Activated CD8-positive, alpha-beta memory T cell treated with anti-CD3 and anti-CD28 coated beads, Interleukin-2, amount 10 ng/mL, durations not matched to agents 7 days and 5 days (primary cell): ENCODE measurements around the gene WIPF3. TPM values are rescaled to one million over a fixed set of nuclear protein-coding genes. Genes with fewer than 3 reads are reported as not detected.
A peak's percentile ranks its signal among the peaks of the same experiment; 100 is the strongest.
"Not testable (repeated sequence)": the region's sequence is repeated elsewhere in the genome, so short reads cannot be mapped to it uniquely, and the experiment has no call there.

ENCODE experiments used
- ATAC-seq: fragments of 150-1000 bp; cut with Tn5 transposase; one replicate; pipeline ENCODE4 v1.10.0; 2021; ENCODE audit warnings: moderate library complexity
- CTCF ChIA-PET: fragments of 350-600 bp; sonication (Branson Sonifier 250); formaldehyde crosslinking; loops from one replicate; lab custom pipeline; 2021; ENCODE audit warnings: antibody characterized with exemption; lab: Charles Lee
- DNase-seq: peaks from one replicate; pipeline ENCODE4 v3.0.0-alpha.2; 2020
- H3K27ac Mint-ChIP-seq: one replicate; pipeline ENCODE4 v1.8.0; 2021; ENCODE audit warnings: mild to moderate bottlenecking, mixed read lengths
- H3K27me3 Mint-ChIP-seq: one replicate; pipeline ENCODE4 v1.8.0; 2021; ENCODE audit warnings: mixed read lengths
- H3K36me3 Mint-ChIP-seq: one replicate; pipeline ENCODE4 v1.8.0; 2021; ENCODE audit warnings: mild to moderate bottlenecking, mixed read lengths
- H3K4me1 Mint-ChIP-seq: one replicate; pipeline ENCODE4 v1.8.0; 2021; ENCODE audit warnings: mixed read lengths
- H3K4me3 Mint-ChIP-seq: one replicate; pipeline ENCODE4 v1.8.0; 2021; ENCODE audit warnings: mild to moderate bottlenecking, moderate library complexity, mixed read lengths
- H3K9me3 Mint-ChIP-seq: one replicate; pipeline ENCODE4 v1.8.0; 2022; ENCODE audit warnings: low read depth, mixed read lengths
- total RNA-seq, 2 experiments: library from RNA; stranded (reverse); gene quantifications; one replicate each; pipeline ENCODE4 v1.2.3, GENCODE V29; 2021

The WIPF3 gene
- total RNA-seq, 2 experiments from 2014 or later: not detected

DNA sequence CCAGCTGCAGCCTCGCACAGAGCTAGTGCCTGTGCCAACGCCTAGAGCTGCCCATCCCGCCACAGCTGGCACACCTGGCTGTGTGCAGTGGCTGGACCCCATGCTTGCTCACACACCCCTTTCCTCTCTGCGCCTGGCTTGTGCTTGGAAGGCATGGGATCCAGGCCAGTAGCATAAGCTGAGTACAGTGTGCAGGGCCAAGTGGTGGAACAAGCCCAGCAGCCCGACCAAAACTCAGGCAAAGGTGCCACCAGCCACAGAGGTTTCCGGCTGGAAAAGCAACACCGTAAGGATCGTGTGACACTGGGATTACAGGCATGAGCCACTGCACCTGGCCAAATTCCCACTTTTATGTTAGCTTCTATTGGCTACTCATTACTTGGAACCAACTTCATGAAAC, 144.9 kb downstream of the WIPF3 start:
- peaks cover 4% of the 10 kb centered on the region for H3K9me3 Mint-ChIP-seq
- no peak overlapping the region for H3K27ac Mint-ChIP-seq
- peaks cover 18% of the 10 kb centered on the region for H3K4me1 Mint-ChIP-seq
- peaks cover 5% of the 10 kb centered on the region for H3K27me3 Mint-ChIP-seq
- no peak for DNase-seq
- CTCF ChIA-PET: no interaction called here
- ATAC-seq: no peak
- no peak overlapping the region for H3K4me3 Mint-ChIP-seq
- peaks cover 3% of the 10 kb centered on the region for H3K36me3 Mint-ChIP-seq

DNA sequence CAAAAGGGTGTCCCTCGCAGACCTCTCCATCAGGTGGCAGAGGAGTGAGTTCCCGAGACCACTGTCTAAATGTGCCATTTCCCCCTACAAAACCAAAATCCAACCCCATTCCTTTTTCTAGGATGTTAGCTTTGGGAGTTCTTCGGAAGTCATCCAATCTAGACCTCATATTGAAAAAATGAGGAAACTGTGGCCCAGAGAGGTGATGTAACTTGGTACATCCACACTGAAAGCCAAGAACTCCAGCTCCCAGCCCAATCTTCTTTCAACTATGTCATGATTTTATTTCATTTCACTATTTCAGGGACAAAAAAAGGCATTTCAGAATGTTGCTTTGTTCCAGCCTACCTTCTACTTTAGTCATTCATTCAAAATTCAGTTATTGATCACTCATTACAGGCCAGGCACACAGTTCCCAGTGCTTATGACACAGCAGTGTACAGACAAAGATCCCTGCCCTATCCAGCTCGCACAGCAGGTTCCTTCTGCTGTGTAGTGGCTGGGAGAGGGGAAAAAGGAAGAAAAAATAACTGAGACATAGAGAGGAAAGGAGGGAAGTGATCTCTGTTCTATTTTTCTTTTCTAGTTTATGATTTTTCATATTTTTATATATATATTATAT, 147.5 kb downstream of the WIPF3 start:
- H3K27me3 Mint-ChIP-seq: peaks cover 7% of the 10 kb centered on the region
- H3K4me3 Mint-ChIP-seq: no peak overlapping the region
- peaks cover 3% of the 10 kb centered on the region for H3K36me3 Mint-ChIP-seq
- CTCF ChIA-PET: interaction anchor here (0.9 kb wide), 1 partner anchor 9 kb away, joined by 3 read pairs; no protein-coding TSS in a partner anchor
- ATAC-seq (no peak), DNase-seq (no peak)
- H3K27ac Mint-ChIP-seq: no peak overlapping the region
- H3K4me1 Mint-ChIP-seq: peaks cover 33% of the 10 kb centered on the region
- H3K9me3 Mint-ChIP-seq: peaks cover 4% of the 10 kb centered on the region

DNA sequence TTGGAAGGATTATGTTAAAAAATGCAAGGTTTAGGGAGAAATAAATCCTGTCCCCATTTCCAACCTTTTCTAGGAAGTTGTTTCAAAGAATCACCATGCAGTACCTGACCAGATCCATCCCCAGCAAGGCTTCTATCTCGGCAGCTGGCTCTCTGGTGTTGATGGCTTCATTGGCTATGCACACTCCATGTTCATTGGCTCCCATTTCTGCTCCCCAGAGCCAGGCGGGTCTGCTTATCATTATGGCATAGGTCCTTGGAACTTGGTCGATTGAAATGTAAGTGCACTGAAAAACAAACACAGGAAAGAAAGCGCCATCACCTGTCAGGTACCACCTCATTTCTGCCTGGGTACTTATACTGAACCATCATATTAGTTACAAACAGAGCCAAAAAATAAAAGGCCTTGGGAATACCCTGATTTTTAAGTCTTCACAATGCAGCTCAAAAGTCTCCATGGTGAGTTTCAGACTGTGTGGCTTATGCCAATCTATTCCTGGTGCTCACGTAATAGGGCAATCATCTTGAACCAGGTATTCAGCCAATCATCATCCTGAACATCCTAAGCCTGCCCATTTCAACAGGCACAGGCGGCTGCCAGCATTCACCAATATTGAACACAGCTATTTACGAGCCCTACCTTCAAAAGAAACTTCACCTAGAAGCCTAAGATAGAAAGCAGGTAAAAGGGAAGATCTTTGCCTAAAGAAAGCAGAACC, 148.9 kb downstream of the WIPF3 start:
- peak overlapping the region; percentile 77 for H3K27ac Mint-ChIP-seq
- peaks cover 9% of the 10 kb centered on the region for H3K27me3 Mint-ChIP-seq
- no peak overlapping the region for H3K4me3 Mint-ChIP-seq
- H3K4me1 Mint-ChIP-seq: peaks cover 33% of the 10 kb centered on the region
- no peak for DNase-seq
- peak; percentile 8 for ATAC-seq
- peaks cover 4% of the 10 kb centered on the region for H3K9me3 Mint-ChIP-seq
- peaks cover 3% of the 10 kb centered on the region for H3K36me3 Mint-ChIP-seq
- CTCF ChIA-PET: interaction anchor here (0.6 to 1.8 kb wide), 5 partner anchors 26 to 180 kb away, joined by 3 to 6 read pairs (median 3); partner anchors contain the start of gene FKBP14

DNA sequence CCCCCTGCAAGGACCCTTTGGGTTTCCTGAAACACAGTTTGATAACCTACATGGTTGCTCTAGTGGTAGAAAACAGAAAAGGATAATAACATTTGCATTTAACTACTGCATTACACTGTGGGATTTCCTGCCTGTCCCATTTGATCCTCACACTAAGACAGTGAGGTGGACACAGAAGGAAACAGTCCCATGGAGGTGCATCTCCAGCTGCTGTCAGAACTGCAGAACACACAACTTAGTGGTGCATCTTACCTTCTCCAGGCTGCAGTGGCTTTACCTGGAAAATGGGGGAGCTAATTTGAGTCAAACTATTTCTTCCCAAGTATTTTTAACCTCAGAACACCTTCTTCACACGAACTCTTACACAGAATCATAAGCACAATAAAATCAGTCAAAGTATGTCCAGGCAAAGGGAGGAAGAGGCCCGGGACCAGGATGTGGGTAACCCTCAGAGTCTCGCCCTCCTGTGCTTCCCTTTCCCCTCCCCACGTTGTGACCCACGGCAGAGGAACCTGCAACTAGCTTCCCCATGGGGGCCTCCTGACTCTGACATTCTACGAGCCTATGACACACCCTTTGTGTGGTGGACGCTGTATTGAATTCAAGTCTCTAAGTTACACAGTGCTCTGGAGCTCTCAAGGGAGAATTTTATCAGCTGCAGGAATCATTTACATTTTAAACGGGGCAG, 149.6 kb downstream of the WIPF3 start:
- peaks cover 3% of the 10 kb centered on the region for H3K36me3 Mint-ChIP-seq
- CTCF ChIA-PET: interaction anchor here (0.6 to 1.8 kb wide), 7 partner anchors 24 to 1029 kb away, joined by 3 to 6 read pairs (median 3); partner anchors contain the start of gene FKBP14
- peaks cover 4% of the 10 kb centered on the region for H3K9me3 Mint-ChIP-seq
- peak overlapping the region; percentile 53 for H3K4me3 Mint-ChIP-seq
- peak; percentile 77 for DNase-seq
- peaks cover 33% of the 10 kb centered on the region for H3K4me1 Mint-ChIP-seq
- ATAC-seq: peak; percentile 90
- H3K27ac Mint-ChIP-seq: peak overlapping the region; percentile 77
- peaks cover 9% of the 10 kb centered on the region for H3K27me3 Mint-ChIP-seq

DNA sequence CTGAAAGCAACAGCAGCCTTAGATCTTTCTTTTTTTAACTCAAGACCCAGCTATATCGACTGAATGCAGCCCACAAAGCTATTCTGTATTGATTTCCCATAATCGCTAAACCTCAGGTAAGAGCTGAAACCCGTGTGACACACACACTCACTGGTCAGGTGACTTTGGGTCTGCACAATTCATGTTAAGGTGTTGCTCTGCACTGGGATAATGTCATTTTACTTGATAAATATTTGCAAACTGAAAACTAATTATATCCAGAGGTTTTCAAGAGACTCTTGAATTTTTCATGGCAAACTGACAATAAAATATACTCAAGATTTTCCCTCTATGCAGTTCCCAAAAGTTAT, 150.2 kb downstream of the WIPF3 start:
- CTCF ChIA-PET: interaction anchor here (0.9 to 1.8 kb wide), 6 partner anchors 24 to 1029 kb away, joined by 3 to 6 read pairs (median 3); partner anchors contain the start of gene FKBP14
- H3K36me3 Mint-ChIP-seq: no peaks in the 10 kb centered on the region
- ATAC-seq: peak; percentile 31
- DNase-seq: no peak
- peaks cover 9% of the 10 kb centered on the region for H3K27me3 Mint-ChIP-seq
- H3K9me3 Mint-ChIP-seq: no peaks in the 10 kb centered on the region
- peak overlapping the region; percentile 77 for H3K27ac Mint-ChIP-seq
- H3K4me3 Mint-ChIP-seq: peak overlapping the region; percentile 53
- H3K4me1 Mint-ChIP-seq: peaks cover 33% of the 10 kb centered on the region

DNA sequence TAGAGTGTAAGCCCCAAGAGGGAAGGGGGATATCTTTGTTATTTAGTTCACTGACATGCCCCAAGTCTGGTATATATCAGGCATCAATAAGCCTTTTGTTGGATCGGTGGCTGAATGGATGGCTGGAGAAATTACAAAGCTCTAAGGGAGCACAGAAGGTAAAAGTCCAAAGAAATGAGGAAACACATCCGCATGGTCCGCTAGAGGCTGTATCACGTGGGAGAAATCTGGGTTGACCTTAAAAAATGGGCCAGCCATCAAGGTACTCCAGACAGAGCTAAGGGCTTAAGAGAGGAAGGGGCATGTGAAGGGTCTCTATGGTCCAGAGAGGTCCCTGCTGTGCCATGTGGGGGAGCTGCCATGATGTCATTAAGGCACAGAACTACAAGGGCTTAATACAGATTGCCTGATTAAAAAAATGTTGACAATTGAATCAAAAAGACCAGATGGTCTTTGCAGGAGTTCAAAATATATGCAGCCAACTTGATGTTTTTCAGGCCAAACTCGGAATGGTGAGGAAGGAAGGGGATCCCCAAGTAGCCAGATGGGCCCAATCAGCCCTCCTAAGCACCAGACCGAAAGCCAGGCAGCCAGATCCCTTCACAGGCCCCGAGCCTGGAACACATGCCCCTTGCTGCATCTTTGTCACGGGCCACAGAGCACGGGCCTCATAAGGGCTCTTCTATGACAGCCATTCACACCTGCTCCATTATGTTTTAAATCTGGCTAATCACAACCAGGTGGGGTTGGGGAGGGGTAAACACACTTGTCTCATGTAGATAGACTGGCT, 151.4 kb downstream of the WIPF3 start:
- Mint-ChIP-seq H3K9me3 (no peaks in the 10 kb centered on the region), H3K4me1 (peaks cover 33% of the 10 kb centered on the region), H3K27ac (no peak overlapping the region), H3K36me3 (no peaks in the 10 kb centered on the region), H3K27me3 (peaks cover 5% of the 10 kb centered on the region), H3K4me3 (no peak overlapping the region)
- no peak for DNase-seq
- no peak for ATAC-seq
- CTCF ChIA-PET: interaction anchor here (1.4 kb wide), 1 partner anchor 36 kb away, joined by 3 read pairs; no protein-coding TSS in a partner anchor

DNA sequence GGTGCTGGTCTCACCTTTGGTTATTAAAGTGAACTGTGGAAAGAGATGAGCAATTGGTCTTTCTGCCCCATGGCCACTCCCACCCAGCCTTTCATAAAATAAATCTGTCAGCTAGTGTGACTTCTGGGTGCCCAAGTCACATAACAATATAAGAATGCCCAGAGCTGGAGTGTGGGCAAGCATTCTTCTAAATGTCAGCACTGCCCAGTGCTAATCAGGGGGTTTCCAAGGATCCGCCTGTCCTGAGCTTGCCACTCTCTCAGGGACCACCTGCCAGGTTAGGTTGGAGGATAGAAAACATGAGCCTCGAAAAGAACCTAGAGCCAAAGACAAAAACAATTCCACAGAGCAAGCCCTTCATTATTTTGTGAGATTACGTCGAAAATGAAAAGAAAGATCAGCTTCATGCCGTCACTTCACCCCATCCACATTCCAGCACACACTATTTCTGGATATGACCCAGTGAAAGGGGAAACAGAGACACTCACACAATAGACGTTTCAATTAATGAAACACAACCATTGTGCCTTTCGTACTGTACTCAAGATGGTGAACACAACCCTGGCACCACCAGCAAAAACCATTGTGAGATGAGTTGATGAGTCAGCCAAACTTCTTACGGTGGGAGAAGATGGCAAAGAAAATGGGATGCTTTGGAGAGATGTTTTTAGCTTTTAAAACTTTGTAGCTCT, 152.5 kb downstream of the WIPF3 start:
- Mint-ChIP-seq H3K27ac (no peak overlapping the region), H3K4me3 (no peak overlapping the region), H3K27me3 (peaks cover 8% of the 10 kb centered on the region), H3K9me3 (no peaks in the 10 kb centered on the region), H3K4me1 (peaks cover 33% of the 10 kb centered on the region), H3K36me3 (no peaks in the 10 kb centered on the region)
- DNase-seq (no peak), ATAC-seq (no peak)
- CTCF ChIA-PET: interaction anchor here (1.4 kb wide), 1 partner anchor 37 kb away, joined by 3 read pairs; no protein-coding TSS in a partner anchor

DNA sequence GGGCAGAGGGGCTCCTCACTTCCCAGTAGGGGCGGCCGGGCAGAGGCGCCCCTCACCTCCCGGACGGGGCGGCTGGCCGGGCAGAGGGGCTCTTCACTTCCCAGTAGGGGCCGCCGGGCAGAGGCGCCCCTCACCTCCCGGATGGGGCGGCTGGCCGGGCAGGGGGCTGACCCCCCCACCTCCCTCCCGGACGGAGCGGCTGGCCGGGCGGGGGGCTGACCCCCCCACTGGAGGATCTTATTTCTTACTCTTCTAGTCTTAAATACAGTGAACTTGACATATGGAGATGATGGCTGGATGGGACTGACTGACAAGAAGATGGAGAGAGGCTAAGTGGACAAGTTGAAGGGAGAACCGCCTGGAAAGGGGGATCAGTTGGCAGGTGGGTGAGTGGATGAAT, 155.3 kb downstream of the WIPF3 start:
- H3K36me3 Mint-ChIP-seq, CTCF ChIA-PET, H3K27ac Mint-ChIP-seq, ATAC-seq, DNase-seq, H3K4me3 Mint-ChIP-seq, H3K9me3 Mint-ChIP-seq: not testable (repeated sequence)
- Mint-ChIP-seq H3K27me3 (peaks cover 22% of the 10 kb centered on the region), H3K4me1 (peaks cover 11% of the 10 kb centered on the region)

DNA sequence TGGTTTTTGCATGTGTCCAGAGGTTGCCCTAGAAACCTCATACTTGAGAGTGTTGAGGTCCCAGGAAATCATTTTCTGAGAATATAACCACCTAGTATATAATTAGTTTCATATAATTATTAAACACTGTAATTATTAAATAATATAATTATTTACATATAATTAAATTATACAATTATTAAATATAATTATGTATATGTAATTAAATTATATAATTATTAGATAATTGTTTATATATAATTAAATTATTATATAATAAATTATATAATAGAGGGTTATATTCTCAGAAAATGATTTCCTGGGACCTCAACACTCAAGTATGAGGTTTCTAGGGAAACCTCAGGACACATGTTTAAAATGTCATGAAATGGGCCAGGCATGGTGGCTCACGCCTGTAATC, 155.7 kb downstream of the WIPF3 start:
- DNase-seq (no peak), ATAC-seq (no peak)
- Mint-ChIP-seq H3K4me1 (peaks cover 7% of the 10 kb centered on the region), H3K27ac (no peak overlapping the region), H3K36me3 (no peaks in the 10 kb centered on the region), H3K9me3 (no peaks in the 10 kb centered on the region), H3K27me3 (peaks cover 25% of the 10 kb centered on the region), H3K4me3 (no peak overlapping the region)
- CTCF ChIA-PET: no interaction called here

DNA sequence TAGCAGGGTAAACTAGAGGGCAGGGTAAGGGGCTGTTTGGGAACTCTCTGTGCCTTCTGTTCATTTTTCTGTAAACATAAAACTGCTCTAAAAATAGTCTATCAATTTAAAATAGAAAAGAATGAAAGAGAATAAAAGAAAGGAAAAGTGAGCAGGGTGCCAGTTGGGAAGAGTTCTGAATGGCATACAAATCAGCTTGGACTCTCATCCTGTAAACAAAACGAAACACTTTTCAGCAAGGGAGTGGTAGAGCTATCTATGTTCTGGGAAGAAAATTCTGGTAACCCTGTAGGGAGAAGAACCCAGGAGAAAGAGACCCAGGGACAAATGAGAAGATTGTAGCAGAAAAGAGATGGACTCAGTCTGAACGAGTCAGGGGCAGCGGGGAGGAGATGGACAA, 158.7 kb downstream of the WIPF3 start:
- no peak for DNase-seq
- H3K4me3 Mint-ChIP-seq: no peak overlapping the region
- H3K9me3 Mint-ChIP-seq: no peaks in the 10 kb centered on the region
- H3K36me3 Mint-ChIP-seq: no peaks in the 10 kb centered on the region
- ATAC-seq: no peak
- CTCF ChIA-PET: no interaction called here
- H3K27me3 Mint-ChIP-seq: peaks cover 39% of the 10 kb centered on the region
- H3K27ac Mint-ChIP-seq: no peak overlapping the region
- H3K4me1 Mint-ChIP-seq: peaks cover 5% of the 10 kb centered on the region
